Fibroblast of skin of right biceps (primary cell): Measurements from ENCODE around the gene HIVEP3.
A peak's percentile ranks its signal among the peaks of the same experiment; 100 is the strongest.

Source experiments
- DNase-seq: peaks from one replicate; pipeline ENCODE4 v3.0.0-alpha.2; 2013

Gene HIVEP3

DNA sequence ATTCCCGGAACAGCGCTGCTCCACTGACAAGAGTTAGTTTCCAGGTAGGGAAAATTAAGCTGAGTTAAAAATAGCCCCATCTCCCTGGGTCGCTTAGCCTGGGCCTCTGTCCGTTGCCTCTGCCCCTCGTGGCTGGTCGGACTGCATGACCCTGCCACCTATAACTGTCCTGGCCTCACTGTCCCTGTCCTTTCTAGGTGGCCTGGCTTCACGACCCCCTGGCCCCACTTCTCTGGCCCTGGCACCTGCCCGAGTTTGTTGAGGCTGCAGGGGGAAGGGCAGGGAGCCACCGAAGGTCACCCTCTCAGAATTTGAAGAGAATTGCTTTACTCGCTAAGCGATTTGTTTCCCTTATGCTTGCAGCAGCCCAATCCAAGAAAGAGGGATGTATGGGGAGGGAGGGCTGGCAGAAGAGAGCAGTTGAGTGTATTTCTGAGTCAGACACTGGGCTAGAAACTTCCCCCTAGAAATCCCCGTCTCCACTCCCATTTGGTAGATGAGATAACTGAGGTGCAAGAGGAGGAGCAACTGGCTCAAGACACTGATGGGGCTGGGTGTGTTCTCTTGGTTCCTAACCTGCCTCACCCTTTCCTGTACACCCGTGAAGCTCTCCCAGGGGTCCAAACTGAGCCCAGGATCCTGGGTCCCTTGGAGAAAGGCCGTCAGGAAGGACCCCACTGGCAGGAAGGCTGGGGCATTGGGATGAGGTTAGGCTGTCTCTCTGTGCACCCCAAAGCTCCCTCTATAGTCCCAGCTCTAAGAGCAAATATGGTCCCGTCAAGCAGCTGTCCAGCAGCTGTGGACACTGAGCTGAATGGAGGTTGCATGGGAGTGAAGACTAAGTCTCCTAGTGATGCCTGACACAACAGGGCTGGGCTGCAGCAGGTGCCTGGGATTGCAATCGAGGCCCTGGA lies 431.3 kb downstream of the HIVEP3 start:
- DNase-seq: peak; percentile 65

DNA sequence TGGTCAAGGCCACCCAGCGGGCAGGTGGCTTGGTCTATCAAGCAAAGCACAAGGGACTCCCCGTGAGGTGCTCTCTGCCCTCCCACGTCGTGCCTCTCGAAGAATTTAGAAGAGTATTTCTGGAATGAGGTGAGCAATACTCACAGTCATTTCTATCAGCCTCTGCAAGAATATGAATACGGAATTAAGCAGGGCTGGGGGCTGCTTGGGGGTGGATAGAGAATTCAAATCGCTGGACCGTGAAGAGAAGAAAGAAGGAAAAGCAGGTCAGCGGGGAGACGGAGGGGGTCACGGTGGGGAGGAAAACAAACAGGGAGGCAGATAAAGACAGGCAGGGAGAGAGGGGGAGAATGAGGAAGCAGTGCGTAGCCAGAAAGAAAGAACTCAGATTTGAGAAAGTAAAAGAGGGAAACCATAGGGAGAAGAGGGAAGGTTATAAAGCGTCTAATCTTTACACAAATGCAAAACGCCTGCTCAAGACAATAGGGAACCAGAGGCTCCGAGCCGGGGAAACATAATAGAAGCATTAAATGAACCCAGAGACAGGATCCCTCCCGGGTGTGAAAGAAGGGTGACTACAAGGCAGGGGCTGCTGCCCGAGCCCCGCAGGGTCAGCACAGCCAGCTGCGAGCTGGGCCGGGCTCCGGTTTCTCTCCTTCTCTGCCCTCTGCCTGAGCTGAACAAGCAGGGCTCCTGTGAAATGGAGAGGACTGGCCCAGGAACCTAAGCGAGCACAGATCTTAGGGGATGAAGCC lies 432.2 kb downstream of the HIVEP3 start:
- DNase-seq: peak; percentile 90

DNA sequence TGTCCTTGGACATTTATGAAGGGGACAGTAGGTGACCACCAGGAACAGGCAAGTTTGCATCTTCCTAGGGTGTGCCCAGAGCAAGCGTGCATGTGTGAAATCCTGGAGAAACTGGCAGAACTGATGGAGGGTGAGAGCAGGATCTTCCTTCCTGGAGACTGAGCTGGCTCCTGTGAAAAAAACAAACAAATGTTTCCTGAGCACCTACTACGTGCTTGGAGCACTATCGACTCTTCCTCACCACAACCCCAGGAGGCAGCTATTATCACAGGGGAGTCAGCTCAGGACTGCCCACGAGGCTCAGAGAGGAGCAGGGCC lies 432.7 kb downstream of the HIVEP3 start:
- no peak for DNase-seq

DNA sequence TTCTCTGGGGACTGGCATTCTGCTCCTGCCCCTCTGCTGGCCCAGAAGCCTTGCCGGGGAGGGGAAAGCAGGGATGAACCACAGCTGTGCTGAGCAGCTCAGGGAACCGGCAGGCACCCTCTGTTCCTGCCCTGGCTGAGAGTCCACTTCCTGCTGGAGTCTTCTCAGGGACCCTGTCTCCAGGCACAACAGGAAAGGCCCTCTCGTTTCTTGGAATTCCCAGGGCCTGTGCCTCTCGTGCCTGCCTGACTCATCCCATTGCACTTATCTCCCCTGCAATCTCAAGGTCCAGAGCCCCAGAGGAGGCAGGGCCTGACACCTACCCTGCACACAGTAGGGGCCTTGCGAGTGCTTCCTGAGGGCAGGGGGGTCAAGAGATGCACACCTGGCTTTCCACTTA lies 433.1 kb downstream of the HIVEP3 start:
- DNase-seq: peak; percentile 90

DNA sequence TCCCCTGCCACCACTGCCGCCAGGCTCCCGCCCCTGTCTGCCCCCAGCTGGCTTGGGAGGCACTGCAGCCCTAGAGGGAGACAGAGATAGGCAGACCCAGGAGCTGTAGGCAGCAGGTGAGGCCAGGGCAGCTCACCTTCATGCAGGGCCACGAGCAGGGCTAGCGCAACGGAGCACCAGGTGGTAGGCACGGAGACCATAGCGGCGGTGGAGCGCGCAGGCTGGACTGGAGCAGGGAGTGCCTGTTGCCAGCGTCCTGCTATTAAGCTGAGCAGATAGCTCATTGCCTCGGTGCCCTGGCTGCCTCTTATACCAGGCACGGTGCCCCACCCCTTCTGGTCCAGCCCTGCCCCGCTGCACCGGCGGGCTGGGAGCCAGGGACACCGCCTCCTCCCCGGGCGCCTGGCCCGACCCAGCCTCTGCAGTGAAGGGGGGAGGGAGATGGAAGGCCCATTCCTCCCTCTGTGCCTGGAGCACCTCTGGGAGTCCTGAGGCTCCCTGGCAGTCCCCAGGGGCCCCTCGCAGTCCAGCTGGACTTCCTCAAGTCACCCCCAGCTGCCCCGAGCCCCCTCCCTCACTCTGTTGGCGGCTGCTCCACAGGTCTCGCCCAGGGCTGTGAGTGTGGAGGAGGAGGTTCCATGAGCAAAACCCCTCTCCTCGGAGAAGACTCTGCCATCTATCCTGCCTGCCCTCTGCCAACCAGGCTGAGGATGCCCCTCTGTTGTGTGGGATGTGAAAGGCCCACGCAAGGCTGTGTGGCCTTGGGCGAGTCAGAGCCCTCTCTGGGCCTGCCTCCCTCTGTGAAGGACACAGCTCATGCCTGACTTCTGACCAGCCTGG lies 434.1 kb downstream of the HIVEP3 start, which contains the start of gene EDN2:
Gene EDN2, minus strand, starts transcription at position 282 of the 840 bp plus-strand sequence. Its CDS starts 82 bp downstream, at position 200.
- DNase-seq: no peak

DNA sequence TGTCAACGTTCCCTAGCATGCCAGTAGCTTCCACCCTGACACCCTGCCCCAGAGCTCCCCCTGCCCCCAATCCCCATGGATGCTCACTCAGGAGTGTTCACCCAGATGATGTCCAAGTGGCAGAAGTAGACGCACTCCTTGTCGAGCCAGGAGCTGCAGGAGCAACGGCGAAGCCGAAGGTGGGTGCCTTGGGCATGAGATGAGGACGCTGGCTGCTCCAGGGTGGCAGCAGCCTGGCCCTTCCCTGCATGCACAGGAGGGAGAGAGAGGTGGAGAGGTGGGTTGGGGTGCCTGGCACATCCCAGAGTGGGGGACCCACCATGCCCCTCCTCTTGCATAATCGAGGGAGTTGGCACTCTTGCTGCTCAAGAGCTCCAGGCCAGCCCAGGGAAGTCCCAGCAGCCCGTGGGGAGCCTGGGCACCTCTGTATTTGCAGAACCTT lies 434.7 kb downstream of the HIVEP3 start:
- DNase-seq: no peak

DNA sequence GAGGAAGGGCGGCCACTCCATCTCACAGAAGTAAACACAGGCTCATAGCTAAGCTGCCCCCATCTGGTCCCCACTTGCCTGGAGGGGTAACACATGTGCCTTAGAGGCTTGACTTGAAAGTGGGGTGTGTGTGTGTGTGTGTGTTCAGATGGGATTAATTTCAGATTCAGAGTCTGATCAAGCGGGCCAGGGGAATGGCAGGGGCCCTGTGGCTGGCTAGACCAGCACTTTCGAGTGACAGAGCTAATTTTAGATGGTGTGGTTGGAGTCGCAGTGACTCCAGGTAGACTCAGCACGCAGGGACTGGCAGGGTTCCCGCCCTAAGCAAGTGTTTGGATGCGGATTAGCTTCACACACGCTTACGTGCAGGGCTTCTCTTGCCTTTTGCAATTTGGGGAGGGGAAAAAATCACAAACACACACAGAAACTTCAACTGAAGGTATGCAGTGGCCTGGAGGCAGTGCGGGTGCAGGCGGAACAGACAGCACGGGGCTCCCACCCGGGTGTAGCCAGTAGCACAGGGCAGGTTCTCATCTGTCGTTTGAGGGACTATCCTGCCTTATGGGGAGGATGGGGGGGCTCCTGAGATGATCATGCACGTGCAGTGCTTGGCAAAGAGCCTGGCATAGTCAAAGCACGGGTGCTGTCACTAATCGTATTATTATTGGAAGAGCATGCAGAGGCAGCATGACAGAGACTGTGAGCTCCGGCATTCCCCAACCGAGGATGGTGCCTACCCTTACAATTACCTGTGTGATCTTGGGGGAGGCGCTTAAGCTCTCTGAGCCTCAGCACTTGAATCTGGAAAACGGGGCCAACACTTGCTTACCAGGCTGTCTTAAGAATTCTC lies 435.5 kb downstream of the HIVEP3 start:
- no peak for DNase-seq

DNA sequence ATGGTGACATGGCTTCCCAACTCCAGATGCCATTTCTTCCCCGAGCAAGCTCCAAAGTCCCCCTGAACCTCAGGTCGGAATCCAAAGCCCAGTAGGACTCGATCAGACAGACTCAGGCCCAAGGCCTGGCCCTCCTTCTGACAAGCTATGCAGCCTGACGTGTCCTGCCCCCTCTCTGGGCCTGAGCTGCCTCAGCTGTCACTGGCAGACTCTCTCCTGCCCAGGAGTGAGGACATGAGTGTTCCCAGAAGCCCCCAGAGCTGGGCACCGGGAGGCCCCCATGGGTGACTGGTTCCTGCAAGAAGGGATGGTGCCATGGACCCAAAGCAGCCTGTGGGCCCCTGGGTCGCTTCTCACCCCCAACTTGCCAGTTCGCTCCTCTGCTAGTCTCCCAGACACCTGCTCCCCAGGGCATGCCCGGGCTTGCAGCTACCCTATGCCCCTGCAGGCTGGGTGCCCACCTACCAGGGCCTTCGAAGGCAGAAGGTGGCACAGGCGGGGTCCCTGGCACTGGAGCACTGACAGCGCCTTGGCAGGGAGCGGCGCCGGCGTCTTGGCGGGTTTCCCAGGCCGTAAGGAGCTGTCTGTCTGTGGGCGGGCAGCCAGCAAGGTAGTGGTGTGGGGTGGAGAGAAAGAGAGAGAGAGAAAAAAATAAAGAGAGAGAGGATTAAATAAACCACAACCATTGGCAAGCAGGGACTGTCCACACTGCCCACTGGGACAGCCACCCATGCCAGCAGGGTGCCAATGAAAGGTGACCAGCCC lies 436.5 kb downstream of the HIVEP3 start:
- DNase-seq: no peak

DNA sequence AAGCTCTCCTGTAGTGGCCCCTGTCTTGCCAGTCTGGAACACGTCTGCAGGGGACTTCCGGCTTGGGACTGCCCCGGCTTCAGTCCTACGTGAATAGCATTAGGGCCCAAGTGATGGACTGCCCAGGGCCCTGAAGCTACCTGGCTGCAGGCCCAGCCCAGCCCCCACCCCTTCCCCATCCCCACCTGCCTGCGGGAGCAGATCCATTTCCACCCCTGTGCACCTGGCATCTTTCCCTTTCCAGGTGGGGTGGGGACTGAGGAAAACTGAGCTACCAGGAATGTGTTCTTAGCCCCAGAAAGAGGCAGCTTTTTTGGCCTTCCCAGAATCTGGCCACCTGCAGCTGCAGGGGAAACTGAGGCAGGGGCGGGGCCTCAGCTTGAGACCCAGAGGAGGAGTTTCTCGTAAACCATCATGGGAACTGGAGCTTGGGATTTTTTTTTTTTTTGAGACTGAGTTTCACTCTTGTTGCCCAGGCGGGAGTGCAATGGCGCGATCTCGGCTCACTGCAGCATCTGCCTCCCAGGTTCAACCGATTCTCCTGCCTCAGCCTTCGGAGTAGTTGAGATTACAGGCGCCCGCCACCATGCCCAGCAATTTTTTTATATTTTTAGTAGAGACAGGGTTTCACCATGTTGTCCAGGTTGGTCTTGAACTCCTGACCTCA lies 437.5 kb downstream of the HIVEP3 start:
- no peak for DNase-seq

DNA sequence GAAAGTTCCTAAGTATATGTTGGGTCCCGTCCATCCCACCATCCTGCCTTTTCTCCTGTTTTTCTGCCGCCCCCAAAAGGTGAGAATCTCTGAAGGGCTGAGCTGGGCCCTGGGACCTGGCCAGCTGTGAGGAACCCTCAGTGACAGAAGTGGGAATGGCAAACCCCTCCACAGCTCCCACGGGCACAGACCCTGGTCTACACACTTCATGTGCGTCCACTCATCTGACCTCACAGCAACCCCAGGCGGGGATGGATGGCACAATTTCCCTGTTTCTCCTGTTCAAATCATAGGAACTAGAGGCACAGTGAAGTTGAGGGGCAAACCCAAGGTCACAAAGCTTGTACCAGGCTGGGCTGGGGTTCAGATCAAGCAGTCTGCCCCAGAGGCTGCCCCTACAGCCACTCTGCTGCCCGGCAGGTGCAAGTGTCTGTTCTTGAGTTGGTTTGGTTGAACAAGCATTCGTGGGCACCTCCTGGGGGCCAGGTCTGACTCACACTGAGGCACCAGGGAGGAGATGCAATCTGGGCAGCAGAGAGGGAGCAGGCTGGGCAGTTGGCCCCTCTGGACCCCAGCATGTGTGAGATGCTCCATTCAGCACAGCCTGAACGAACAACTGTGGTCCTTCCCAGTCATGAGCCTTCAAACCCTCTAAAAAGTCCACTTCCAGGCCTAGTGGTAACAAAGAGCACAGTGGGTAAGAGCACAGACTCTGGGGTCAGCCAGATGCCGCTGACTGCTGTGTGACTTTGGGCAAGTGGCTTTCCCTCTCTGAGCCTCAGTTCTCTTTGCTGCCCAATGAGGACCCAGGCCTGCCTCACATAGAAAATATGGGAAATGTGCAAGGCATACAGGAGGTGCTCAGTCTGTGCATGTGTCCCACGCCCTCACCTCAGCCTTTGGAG lies 438.3 kb downstream of the HIVEP3 start:
- no peak for DNase-seq

DNA sequence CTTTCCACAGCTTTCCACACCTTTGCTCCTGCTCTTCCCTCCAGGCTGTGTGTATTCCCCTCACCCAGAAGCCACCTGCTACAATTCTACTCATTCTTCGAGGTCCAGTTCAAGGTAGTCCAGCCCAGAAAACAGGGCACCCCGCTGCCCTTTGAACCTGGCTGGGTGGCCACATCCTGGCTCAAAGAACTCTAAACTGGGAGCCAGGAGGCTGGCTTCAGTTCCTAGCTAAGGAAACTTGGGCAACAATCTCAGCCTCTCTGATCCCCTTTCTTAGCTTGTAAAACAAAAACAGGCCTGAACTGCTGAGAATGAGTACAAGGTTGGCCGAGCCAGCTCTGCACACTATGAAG lies 438.9 kb downstream of the HIVEP3 start:
- no peak for DNase-seq

DNA sequence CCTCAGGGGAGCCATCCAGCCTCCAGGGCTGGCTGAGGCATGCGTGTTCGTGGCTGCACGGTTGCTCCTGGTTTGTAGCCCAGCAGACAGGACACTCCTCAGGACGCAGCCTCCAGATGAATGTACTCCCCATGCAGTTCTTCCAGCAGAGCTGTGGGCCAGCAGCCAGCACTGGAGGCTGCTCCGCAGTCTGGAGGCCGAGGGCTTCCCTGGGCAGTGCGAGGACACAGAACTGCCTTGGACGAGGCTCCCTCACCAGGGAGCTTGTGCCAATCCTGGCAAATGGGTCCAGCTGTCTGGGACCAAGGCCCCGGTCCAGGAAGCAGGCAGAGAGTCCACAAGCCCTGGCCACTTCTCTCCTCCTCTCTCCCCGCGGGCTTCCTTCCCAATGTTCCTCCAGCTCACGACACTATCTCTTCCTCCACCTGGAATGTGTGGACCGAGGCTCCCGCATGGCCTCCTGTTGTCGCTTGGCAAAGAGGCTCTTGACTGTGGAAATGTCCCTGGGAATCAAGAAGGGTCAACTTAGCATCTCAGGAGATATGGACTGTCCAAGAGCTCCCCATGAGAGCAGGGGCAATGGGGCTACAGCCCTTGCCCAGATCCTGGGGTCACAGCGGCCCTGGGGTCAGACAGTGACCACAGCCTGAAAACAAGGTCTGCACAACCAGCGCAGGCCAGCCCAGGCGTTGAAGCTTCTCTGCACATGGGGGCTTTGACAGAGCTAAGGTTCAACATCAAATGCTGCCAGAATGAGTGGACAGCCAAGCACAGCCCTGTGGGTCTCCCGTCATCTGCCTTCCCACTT lies 439.5 kb downstream of the HIVEP3 start:
- DNase-seq: no peak

DNA sequence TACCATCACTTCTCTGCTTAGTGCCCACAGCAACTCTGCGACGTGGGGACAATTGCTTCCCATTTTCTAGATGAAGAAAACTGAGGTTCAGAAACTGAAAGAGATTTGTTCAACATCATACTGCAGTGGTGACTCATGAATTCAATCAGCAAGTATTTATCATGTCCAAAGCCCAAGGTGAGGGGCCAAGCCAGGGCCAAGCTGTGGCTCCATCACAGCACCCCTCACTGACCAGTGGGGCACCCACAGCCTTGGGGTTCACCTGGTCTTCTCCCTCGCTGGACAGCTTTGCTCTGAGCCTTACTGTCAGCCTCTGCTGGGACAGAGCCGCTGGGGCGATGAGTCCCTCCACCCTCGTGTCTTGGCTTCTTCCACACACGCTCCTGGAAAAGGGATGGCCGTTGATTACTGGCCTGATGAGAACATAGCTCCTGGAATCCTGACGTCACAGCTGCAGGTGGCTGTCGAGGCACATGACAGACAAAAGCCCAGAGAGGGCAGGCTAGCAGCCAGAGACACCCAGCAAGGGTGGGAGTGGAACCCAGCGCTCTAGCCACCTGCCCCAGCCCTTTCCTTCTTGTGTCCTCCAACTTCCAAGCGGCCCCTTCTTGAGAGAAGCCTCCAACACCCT lies 440.5 kb downstream of the HIVEP3 start:
- no peak for DNase-seq

DNA sequence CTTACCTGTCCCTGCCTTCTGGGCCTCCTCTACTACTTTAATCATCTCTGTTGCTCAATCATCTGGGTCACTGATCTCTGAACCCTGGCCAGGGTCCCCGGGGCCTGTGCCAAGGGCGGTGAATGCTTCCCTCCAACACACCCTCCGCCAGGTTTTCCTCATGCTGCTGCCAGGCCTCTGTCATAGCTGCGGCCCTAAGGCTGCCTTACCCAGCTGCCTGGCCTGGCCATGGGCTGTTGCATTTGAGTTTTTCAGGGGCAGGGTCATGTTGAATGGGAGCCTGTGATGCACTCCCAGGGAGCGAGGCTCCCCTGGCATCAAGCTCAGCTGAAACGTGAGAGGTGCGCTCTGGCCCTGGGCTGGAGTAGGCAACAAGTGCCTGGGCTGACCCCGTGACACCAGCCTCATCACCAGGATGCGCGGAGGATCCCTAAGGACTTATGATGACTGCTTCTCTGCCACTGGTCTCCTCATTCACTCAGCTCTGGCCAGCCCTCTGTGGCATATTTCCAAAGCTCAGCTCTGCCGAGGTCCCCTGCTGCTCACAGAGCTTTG lies 441.8 kb downstream of the HIVEP3 start:
- DNase-seq: no peak

DNA sequence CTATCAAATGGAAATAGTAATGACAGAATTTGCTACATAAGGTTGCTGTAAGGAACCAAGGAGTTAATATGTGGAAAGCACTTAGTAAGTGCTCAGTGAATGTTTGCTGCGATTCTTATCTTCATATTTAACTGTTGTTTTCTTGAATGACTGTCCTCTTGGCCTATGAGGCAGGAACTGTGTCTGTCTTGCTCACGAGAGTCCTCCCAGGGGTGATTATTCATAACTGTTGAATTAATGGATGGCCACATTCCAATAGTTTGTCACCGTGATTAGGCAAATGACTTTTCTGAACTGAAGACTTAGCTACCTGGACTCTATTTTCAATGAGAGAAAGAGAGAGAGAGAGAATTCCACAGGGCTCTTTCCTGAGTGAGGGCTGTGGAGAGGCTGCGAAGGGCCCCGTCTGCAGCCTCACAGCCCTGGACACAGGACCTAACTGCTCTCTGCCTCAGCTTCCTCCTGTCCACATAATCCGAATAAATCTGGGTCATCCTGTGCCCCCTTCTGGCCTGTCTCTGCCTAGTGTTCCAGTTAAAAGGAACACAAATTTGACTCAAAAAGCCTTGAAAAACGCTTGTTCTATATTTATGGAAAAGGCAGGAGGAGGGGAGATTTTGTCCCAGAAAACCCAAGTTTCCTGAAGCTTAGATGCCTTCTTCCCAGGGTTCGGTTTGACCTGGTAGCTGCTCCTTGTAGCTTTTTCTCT lies 442.7 kb downstream of the HIVEP3 start:
- peak; percentile 78 for DNase-seq

DNA sequence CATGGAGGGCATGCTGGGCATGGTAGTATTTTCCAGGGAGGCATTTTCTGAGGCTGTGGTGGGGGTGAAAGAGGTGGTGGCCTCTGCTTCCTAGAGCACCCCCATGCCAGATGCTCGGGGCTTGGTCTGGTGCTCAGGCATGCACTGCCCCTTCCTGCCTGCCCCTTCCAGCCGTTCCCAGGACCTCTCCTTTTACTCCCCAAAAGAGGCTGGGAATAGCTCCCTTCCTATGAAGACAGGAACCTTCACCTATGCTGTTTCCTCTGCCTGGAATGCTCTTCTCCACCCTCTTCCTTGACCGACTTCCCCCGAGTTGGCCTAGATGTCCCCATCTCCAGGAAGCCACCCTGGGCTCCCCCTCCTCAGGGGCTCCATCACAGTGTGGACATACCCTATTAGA lies 443.4 kb downstream of the HIVEP3 start:
- DNase-seq: no peak

DNA sequence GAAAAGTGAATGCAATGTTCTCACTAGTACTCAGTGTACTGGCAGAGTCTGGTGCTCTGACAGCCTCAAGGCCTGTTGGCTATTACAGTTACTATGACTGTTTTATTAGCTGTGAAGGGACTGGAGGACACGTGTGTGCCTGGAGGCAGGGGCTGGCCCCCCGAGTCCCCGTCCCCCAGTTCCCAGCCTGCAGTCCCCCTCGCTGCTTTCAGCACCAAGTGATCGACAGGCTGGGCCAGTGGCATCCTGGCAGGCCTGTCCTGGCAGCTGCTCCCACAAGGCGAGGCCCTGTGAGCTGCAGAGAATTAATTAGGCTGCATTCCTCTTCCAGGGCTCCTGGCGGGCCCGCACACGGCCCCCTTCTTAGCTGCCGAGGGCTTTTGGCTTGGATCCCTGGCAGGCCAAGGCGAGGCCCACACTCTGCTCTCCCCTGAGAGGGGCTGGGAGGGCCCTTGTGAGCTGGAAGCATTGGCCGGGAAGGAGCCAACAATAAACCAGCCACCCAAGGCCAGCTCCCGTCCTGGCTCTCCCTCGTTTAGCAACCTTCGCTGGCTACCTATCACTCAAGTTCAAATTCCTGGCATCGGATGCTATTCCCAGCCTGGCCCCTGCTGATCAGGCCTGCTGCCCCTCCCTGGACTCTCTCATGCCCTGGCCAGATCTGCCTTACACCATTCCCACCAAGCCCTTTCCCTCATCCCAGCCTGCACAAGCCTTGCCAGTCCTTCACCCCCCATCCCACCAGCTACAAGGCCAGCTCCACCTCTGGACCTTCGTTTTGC lies 444.0 kb downstream of the HIVEP3 start:
- DNase-seq: peak; percentile 43
